DND-41 (cell line): ENCODE results near the gene WLS.

ENCODE experiments used
- ATAC-seq: fragments of 200-7000 bp; cut with Tn5 transposase; 3 replicates; pipeline ENCODE4 v1.9.1; 2021; ENCODE audit warnings: low read depth; ENCODE audit not compliant: insufficient read depth
- DNase-seq: peaks from one replicate; pipeline ENCODE4 v3.0.0-alpha.2; 2020
- H2AFZ ChIP-seq: 2 replicates; pipeline ENCODE4 v1.6.0; 2012; ENCODE audit warnings: low read depth, low read length
- H3K27ac ChIP-seq: 2 replicates; pipeline ENCODE4 v1.5.1; 2012; ENCODE audit warnings: low read length, inconsistent platforms
- H3K27me3 ChIP-seq: fragments of 200-600 bp; sonication (generic); 2 replicates; pipeline ENCODE4 v1.6.0; 2012; ENCODE audit warnings: low read length, mild to moderate bottlenecking, inconsistent platforms; ENCODE audit not compliant: insufficient read depth, poor library complexity
- H3K36me3 ChIP-seq: 2 replicates; pipeline ENCODE4 v1.5.1; 2012; ENCODE audit warnings: low read length, inconsistent platforms; ENCODE audit not compliant: insufficient read depth
- H3K4me1 ChIP-seq: 2 replicates; pipeline ENCODE4 v1.5.1; 2012; ENCODE audit warnings: mild to moderate bottlenecking, low read length; ENCODE audit not compliant: insufficient read depth
- H3K4me2 ChIP-seq: 2 replicates; pipeline ENCODE4 v1.6.0; 2012; ENCODE audit warnings: mild to moderate bottlenecking, moderate library complexity, low read length, inconsistent platforms; ENCODE audit not compliant: insufficient read depth
- H3K4me3 ChIP-seq, 2 experiments: fragments of 200-600 bp in 1 of 2; shearing (Covaris generic) in 1 of 2; 2 replicates each; pipeline ENCODE4 v1.5.1; 2012 to 2016; ENCODE audit warnings: inconsistent platforms in 2 of 2, low read length in 2 of 2, mild to moderate bottlenecking in 2 of 2, low read depth in 1 of 2, moderate library complexity in 1 of 2
- H3K79me2 ChIP-seq: 2 replicates; pipeline ENCODE4 v1.6.0; 2012; ENCODE audit warnings: low read length, inconsistent platforms; ENCODE audit not compliant: insufficient read depth
- H3K9ac ChIP-seq: 2 replicates; pipeline ENCODE4 v1.6.0; 2012; ENCODE audit warnings: low read depth, mild to moderate bottlenecking, inconsistent platforms, low read length, moderate library complexity
- H3K9me3 ChIP-seq: 2 replicates; pipeline ENCODE4 v1.5.1; 2012; ENCODE audit warnings: low read length, moderate library complexity, mild to moderate bottlenecking, inconsistent platforms; ENCODE audit not compliant: insufficient read depth, severe bottlenecking
- H4K20me1 ChIP-seq: 2 replicates; pipeline ENCODE4 v1.6.0; 2012; ENCODE audit warnings: low read length; ENCODE audit not compliant: insufficient read depth
- CTCF ChIP-seq: IDR thresholded peaks from 2 replicates; pipeline ENCODE4 v1.5.1; 2012; ENCODE audit warnings: borderline replicate concordance, low read length, moderate library complexity, mild to moderate bottlenecking; ENCODE audit not compliant: poor library complexity, severe bottlenecking; ENCODE audit errors: extremely low read depth
- EZH2 ChIP-seq: IDR thresholded peaks from 3 replicates; pipeline ENCODE4 v1.6.1; 2012; ENCODE audit warnings: borderline replicate concordance, low read depth, mild to moderate bottlenecking, moderate library complexity, low read length, inconsistent platforms; ENCODE audit not compliant: severe bottlenecking

WLS gene

GRCh38 chr1:68149110-68149798, 83.1 kb downstream of the WLS start:
- H3K27me3 ChIP-seq, result peaks cover 16% of the 10 kb centered on the region
- H3K4me1 ChIP-seq, result no peaks in the 10 kb centered on the region
- H3K79me2 ChIP-seq, result no peaks in the 10 kb centered on the region
- no peaks in the 10 kb centered on the region for H4K20me1 ChIP-seq
- H3K27ac ChIP-seq, result no peak overlapping the region
- H3K4me2 ChIP-seq, result no peak overlapping the region
- no peak overlapping the region for H2AFZ ChIP-seq
- no peak overlapping the region for H3K4me3 ChIP-seq
- ATAC-seq (no peak), DNase-seq (no peak)
- H3K36me3 ChIP-seq, result no peaks in the 10 kb centered on the region
- TF ChIP-seq EZH2 (no peak), CTCF (no peak)
- no peaks in the 10 kb centered on the region for H3K9me3 ChIP-seq
- H3K9ac ChIP-seq, result no peak overlapping the region

- H3K4me3 ChIP-seq, result no peak overlapping the region
- H3K27me3 ChIP-seq, result peaks cover 15% of the 10 kb centered on the region
- no peaks in the 10 kb centered on the region for H3K79me2 ChIP-seq
- ATAC-seq, result no peak
- H2AFZ ChIP-seq, result no peak overlapping the region
- H3K9me3 ChIP-seq, result no peaks in the 10 kb centered on the region
- H4K20me1 ChIP-seq, result no peaks in the 10 kb centered on the region
- no peak for TF ChIP-seq EZH2
- no peak for TF ChIP-seq CTCF
- H3K27ac ChIP-seq, result no peak overlapping the region
- no peak overlapping the region for H3K4me2 ChIP-seq
- H3K4me1 ChIP-seq, result no peaks in the 10 kb centered on the region
- no peak overlapping the region for H3K9ac ChIP-seq
- no peak for DNase-seq
- no peaks in the 10 kb centered on the region for H3K36me3 ChIP-seq
Observed at GRCh38 chr1:68148631-68149030, 83.7 kb downstream of the WLS start.

- no peak overlapping the region for H3K27ac ChIP-seq
- no peak overlapping the region for H3K4me2 ChIP-seq
- no peak for TF ChIP-seq EZH2
- TF ChIP-seq CTCF, result no peak
- ATAC-seq (no peak), DNase-seq (no peak)
- no peaks in the 10 kb centered on the region for H3K79me2 ChIP-seq
- no peak overlapping the region for H3K4me3 ChIP-seq
- H3K9ac ChIP-seq, result no peak overlapping the region
- H3K36me3 ChIP-seq, result no peaks in the 10 kb centered on the region
- H4K20me1 ChIP-seq, result no peaks in the 10 kb centered on the region
- H3K4me1 ChIP-seq, result no peaks in the 10 kb centered on the region
- no peak overlapping the region for H2AFZ ChIP-seq
- H3K27me3 ChIP-seq, result peaks cover 10% of the 10 kb centered on the region
- no peaks in the 10 kb centered on the region for H3K9me3 ChIP-seq
Observed at GRCh38 chr1:68147534-68148171, 84.7 kb downstream of the WLS start.
